ENCODE measurements around the gene PDLIM7.

PDLIM7 gene

GRCh38 chr5:177472460-177473442 lies 24.7 kb downstream of the PDLIM7 start:
- no peak for DNase-seq

GRCh38 chr5:177471610-177472356 lies 25.6 kb downstream of the PDLIM7 start:
- no peak for DNase-seq

- no peak for DNase-seq
These were observed 26.5 kb downstream of the PDLIM7 start for GRCh38 chr5:177470759-177471536.

- no peak for DNase-seq
These were observed 27.5 kb downstream of the PDLIM7 start for GRCh38 chr5:177469750-177470525.

- no peak for DNase-seq
These were observed 28.4 kb downstream of the PDLIM7 start for GRCh38 chr5:177468685-177469628.

- DNase-seq: no peak
These were observed 29.1 kb downstream of the PDLIM7 start for GRCh38 chr5:177468329-177468684.

- DNase-seq: no peak
These were observed 30.0 kb downstream of the PDLIM7 start for GRCh38 chr5:177467436-177467835.

- no peak for DNase-seq
These were observed 30.5 kb downstream of the PDLIM7 start for GRCh38 chr5:177466861-177467260.

- no peak for DNase-seq
These were observed 32.4 kb downstream of the PDLIM7 start for GRCh38 chr5:177465044-177465443.

- DNase-seq: no peak
These were observed 35.3 kb downstream of the PDLIM7 start for GRCh38 chr5:177462021-177462670.

- no peak for DNase-seq
These were observed 37.4 kb downstream of the PDLIM7 start for GRCh38 chr5:177459819-177460628.

GRCh38 chr5:177459357-177459756 lies 38.0 kb downstream of the PDLIM7 start:
- no peak for DNase-seq

GRCh38 chr5:177458912-177459350 lies 38.5 kb downstream of the PDLIM7 start:
- DNase-seq: no peak

GRCh38 chr5:177457852-177458681 lies 39.3 kb downstream of the PDLIM7 start:
- no peak for DNase-seq

GRCh38 chr5:177456976-177457851 lies 40.2 kb downstream of the PDLIM7 start:
- DNase-seq: peak; percentile 76

GRCh38 chr5:177456591-177456964 lies 40.8 kb downstream of the PDLIM7 start:
- DNase-seq: no peak

Measured in NCI-H1694 (cell line).